GM21529 (cell line): ENCODE results near the gene TFF2.

Source experiments
- ATAC-seq: cut with Tn5 transposase; IDR thresholded peaks from one replicate; pipeline ENCODE4 v1.9.1; 2021; ENCODE audit not compliant: unreplicated experiment

The TFF2 gene

GRCh38 chr21:42321845-42322244 lies 28.9 kb downstream of the TFF2 start:
- ATAC-seq: no peak

GRCh38 chr21:42321231-42321630 lies 29.6 kb downstream of the TFF2 start:
- no peak for ATAC-seq

GRCh38 chr21:42320791-42321190 lies 30.0 kb downstream of the TFF2 start:
- no peak for ATAC-seq

GRCh38 chr21:42319851-42320572 lies 30.8 kb downstream of the TFF2 start:
- ATAC-seq: no peak

GRCh38 chr21:42319376-42319775 lies 31.4 kb downstream of the TFF2 start:
- no peak for ATAC-seq

GRCh38 chr21:42317826-42318746 lies 32.7 kb downstream of the TFF2 start:
- ATAC-seq: no peak

GRCh38 chr21:42317341-42317741 lies 33.5 kb downstream of the TFF2 start:
- no peak for ATAC-seq

- no peak for ATAC-seq
Observed at GRCh38 chr21:42316891-42317290, 33.9 kb downstream of the TFF2 start.

GRCh38 chr21:42315296-42315891 lies 35.4 kb downstream of the TFF2 start, which contains the start of gene TFF3:
TSS of gene TFF3 (minus strand) at chr21:42315409. CDS start at chr21:42315374, 35 bp downstream.
- no peak for ATAC-seq

GRCh38 chr21:42314616-42315295 lies 36.0 kb downstream of the TFF2 start:
- ATAC-seq: no peak

- ATAC-seq: no peak
Observed at GRCh38 chr21:42313501-42313969, 37.3 kb downstream of the TFF2 start.

- ATAC-seq: no peak
Observed at GRCh38 chr21:42312626-42313104, 38.1 kb downstream of the TFF2 start.

- ATAC-seq: no peak
Observed at GRCh38 chr21:42311816-42312625, 38.8 kb downstream of the TFF2 start.

- no peak for ATAC-seq
Observed at GRCh38 chr21:42311160-42311559, 39.6 kb downstream of the TFF2 start.

GRCh38 chr21:42310411-42311001 lies 40.3 kb downstream of the TFF2 start:
- no peak for ATAC-seq

GRCh38 chr21:42309753-42310213 lies 41.0 kb downstream of the TFF2 start:
- no peak for ATAC-seq

- ATAC-seq: no peak
Observed at GRCh38 chr21:42308914-42309752, 41.7 kb downstream of the TFF2 start.

- no peak for ATAC-seq
Observed at GRCh38 chr21:42308161-42308913, 42.5 kb downstream of the TFF2 start.
